Sigmoid colon (tissue), 4 donors: Measurements from ENCODE around the gene CLEC16A.

ENCODE experiments used
- CTCF ChIP-seq, 4 experiments: fragments of 450-650 bp in 3 of 4; fragments of 200-600 bp in 1 of 4; IDR thresholded peaks; one replicate each; pipeline ENCODE4 v1.5.1; 2016 to 2019; ENCODE audit warnings: antibody characterized with exemption in 4 of 4, mild to moderate bottlenecking in 3 of 4, moderate library complexity in 2 of 4
- EP300 ChIP-seq, 4 donors: sonication (generic); formaldehyde crosslinking; IDR thresholded peaks; one replicate each; pipeline ENCODE4 v1.6.1; 2017; ENCODE audit warnings: antibody characterized with exemption in 4 of 4
- POLR2A ChIP-seq, 2 donors: fragments of 450-650 bp; IDR thresholded peaks; one replicate each; pipeline ENCODE4 v1.6.1; 2016; ENCODE audit warnings: antibody characterized with exemption in 2 of 2, mild to moderate bottlenecking in 2 of 2, moderate library complexity in 2 of 2
- POLR2AphosphoS5 ChIP-seq, 4 donors: sonication (generic); formaldehyde crosslinking; IDR thresholded peaks; one replicate each; pipeline ENCODE4 v1.6.1; 2017; ENCODE audit warnings: antibody characterized with exemption in 4 of 4

GRCh38 chr16:11138769-11139325 is 194.5 kb downstream of the CLEC16A start:
- TF ChIP-seq CTCF (IDR thresholded peaks at IDR 0.05): no peak
- TF ChIP-seq POLR2A (IDR thresholded peaks at IDR 0.05): no peak
- TF ChIP-seq EP300 (IDR thresholded peaks at IDR 0.05): no peak
- no peak for TF ChIP-seq POLR2AphosphoS5 (IDR thresholded peaks at IDR 0.05)
